Measurements from ENCODE around the gene ELF5.

DNA sequence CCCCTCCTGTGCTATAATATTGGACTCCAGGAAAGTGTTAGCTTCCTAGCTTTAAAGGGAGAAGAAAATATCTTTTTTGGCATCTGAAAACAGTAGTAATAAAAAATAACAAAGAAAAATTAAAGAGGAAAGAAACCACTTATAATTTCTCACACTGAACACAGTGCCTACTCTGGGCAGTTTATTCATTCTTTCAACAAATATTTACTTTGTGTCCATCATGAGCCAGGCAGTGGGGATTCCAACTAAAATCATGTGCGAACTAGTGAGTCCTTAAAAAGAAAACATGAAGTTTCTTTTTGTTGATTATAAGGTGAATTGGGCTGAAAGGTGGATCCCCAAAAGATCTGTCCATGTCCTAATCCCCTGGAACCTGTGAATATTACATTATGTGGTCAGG lies 16.0 kb upstream of the ELF5 start:
- TF ChIP-seq, protein P1, sequence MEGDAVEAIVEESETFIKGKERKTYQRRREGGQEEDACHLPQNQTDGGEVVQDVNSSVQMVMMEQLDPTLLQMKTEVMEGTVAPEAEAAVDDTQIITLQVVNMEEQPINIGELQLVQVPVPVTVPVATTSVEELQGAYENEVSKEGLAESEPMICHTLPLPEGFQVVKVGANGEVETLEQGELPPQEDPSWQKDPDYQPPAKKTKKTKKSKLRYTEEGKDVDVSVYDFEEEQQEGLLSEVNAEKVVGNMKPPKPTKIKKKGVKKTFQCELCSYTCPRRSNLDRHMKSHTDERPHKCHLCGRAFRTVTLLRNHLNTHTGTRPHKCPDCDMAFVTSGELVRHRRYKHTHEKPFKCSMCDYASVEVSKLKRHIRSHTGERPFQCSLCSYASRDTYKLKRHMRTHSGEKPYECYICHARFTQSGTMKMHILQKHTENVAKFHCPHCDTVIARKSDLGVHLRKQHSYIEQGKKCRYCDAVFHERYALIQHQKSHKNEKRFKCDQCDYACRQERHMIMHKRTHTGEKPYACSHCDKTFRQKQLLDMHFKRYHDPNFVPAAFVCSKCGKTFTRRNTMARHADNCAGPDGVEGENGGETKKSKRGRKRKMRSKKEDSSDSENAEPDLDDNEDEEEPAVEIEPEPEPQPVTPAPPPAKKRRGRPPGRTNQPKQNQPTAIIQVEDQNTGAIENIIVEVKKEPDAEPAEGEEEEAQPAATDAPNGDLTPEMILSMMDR (IDR thresholded peaks at IDR 0.05): no peak
- TF ChIP-seq EZH2 (IDR thresholded peaks at IDR 0.05; ENCODE audit: borderline replicate concordance, insufficient read depth, low read depth, low read length, poor library complexity, severe bottlenecking): no peak
